GM12891 (cell line): ENCODE results near the gene SULT1C2.

Source experiments
- PAX5 ChIP-seq: IDR thresholded peaks from 2 replicates; pipeline ENCODE4 v1.6.1; 2011; ENCODE audit warnings: low read length, moderate library complexity, mild to moderate bottlenecking; ENCODE audit not compliant: insufficient read depth, severe bottlenecking
- POLR2A ChIP-seq: IDR thresholded peaks from 2 replicates; pipeline ENCODE4 v1.6.1; 2011; ENCODE audit warnings: low read depth, low read length, control low read depth
- POLR2AphosphoS5 ChIP-seq: IDR thresholded peaks from 2 replicates; pipeline ENCODE4 v1.6.1; 2011; ENCODE audit warnings: low read depth, low read length, control low read depth
- SPI1 ChIP-seq: IDR thresholded peaks from 2 replicates; pipeline ENCODE4 v1.6.1; 2011; ENCODE audit warnings: low read depth, low read length, control low read depth
- TAF1 ChIP-seq: IDR thresholded peaks from 2 replicates; pipeline ENCODE4 v1.6.1; 2011; ENCODE audit warnings: low read depth, low read length, control low read depth

DNA sequence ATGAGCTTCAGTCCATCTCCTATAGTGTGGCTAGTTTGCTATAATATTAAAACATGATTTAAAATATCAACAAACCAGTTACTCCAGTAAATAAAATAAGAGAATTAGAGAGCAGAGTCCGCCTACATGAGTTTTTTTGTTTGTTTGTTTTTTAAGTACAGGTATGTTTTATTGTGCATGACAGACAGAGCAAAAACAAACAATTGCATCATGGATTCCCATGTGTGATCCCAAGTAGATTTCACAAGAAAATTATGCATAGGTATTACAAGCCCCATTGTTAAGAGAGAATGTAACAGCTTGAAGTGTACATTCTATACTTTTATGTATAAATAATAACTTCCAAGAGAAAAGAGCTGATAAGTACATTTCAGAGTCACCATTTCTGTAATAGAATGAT is 27.9 kb upstream of the SULT1C2 start:
- TF ChIP-seq POLR2AphosphoS5 (no peak), POLR2A (no peak), TAF1 (no peak), SPI1 (no peak), PAX5 (no peak)
